ENCODE measurements around the gene TPP1. TPM values are rescaled to one million over a fixed set of nuclear protein-coding genes. Genes with fewer than 3 reads are reported as not detected.

TPP1 gene
- total RNA-seq, 1 experiment from 2014 or later = 2.5 TPM

GRCh38 chr11:6621711-6622211, 2.5 kb upstream of the TPP1 start:
- no peak for DNase-seq
- H3K4me3 ChIP-seq = no peak overlapping the region
- H3K9me3 ChIP-seq = no peaks in the 10 kb centered on the region
- H3K36me3 ChIP-seq = no peaks in the 10 kb centered on the region
- H3K27me3 ChIP-seq = no peaks in the 10 kb centered on the region

GRCh38 chr11:6620636-6621035, 1.4 kb upstream of the TPP1 start:
- Histone ChIP-seq H3K4me3 (no peak overlapping the region), H3K27me3 (no peaks in the 10 kb centered on the region), H3K36me3 (no peaks in the 10 kb centered on the region), H3K9me3 (no peaks in the 10 kb centered on the region)
- no peak for DNase-seq

- no peaks in the 10 kb centered on the region for H3K9me3 ChIP-seq
- H3K36me3 ChIP-seq = no peaks in the 10 kb centered on the region
- H3K27me3 ChIP-seq = no peaks in the 10 kb centered on the region
- DNase-seq = no peak
- H3K4me3 ChIP-seq = peak overlapping the region; percentile 64
Measured at GRCh38 chr11:6618117-6619003, 862 bp downstream of the TPP1 start.

GRCh38 chr11:6617315-6617781, 1.9 kb downstream of the TPP1 start:
- Histone ChIP-seq H3K9me3 (no peaks in the 10 kb centered on the region), H3K36me3 (no peaks in the 10 kb centered on the region), H3K27me3 (no peaks in the 10 kb centered on the region), H3K4me3 (no peak overlapping the region)
- no peak for DNase-seq

- Histone ChIP-seq H3K9me3 (no peaks in the 10 kb centered on the region), H3K27me3 (no peaks in the 10 kb centered on the region), H3K36me3 (peaks cover under 1% of the 10 kb centered on the region), H3K4me3 (no peak overlapping the region)
- DNase-seq = no peak
Measured at GRCh38 chr11:6616596-6617250, 2.5 kb downstream of the TPP1 start.

GRCh38 chr11:6615882-6616585, 3.2 kb downstream of the TPP1 start:
- Histone ChIP-seq H3K36me3 (peaks cover 7% of the 10 kb centered on the region), H3K4me3 (no peak overlapping the region), H3K9me3 (no peaks in the 10 kb centered on the region), H3K27me3 (no peaks in the 10 kb centered on the region)
- no peak for DNase-seq

GRCh38 chr11:6615046-6615445, 4.2 kb downstream of the TPP1 start:
- DNase-seq = no peak
- Histone ChIP-seq H3K4me3 (no peak overlapping the region), H3K9me3 (no peaks in the 10 kb centered on the region), H3K27me3 (no peaks in the 10 kb centered on the region), H3K36me3 (peaks cover 17% of the 10 kb centered on the region)

- peaks cover 23% of the 10 kb centered on the region for H3K36me3 ChIP-seq
- H3K4me3 ChIP-seq = no peak overlapping the region
- H3K27me3 ChIP-seq = no peaks in the 10 kb centered on the region
- DNase-seq = no peak
- no peaks in the 10 kb centered on the region for H3K9me3 ChIP-seq
Measured at GRCh38 chr11:6614446-6614845, 4.8 kb downstream of the TPP1 start.

GRCh38 chr11:6613496-6613895, 5.7 kb downstream of the TPP1 start:
- no peak overlapping the region for H3K4me3 ChIP-seq
- H3K36me3 ChIP-seq = peaks cover 33% of the 10 kb centered on the region

GRCh38 chr11:6612213-6613041, 6.8 kb downstream of the TPP1 start, which contains the start of gene TAF10:
TSS of gene TAF10 (minus strand) at chr11:6612216. CDS start at chr11:6612189, 27 bp downstream.
- Histone ChIP-seq H3K27me3 (no peaks in the 10 kb centered on the region), H3K9me3 (no peaks in the 10 kb centered on the region), H3K36me3 (peaks cover 44% of the 10 kb centered on the region), H3K4me3 (peak within 1 kb of the TSS; percentile 77)
- DNase-seq = peak; percentile 98

More at GRCh38 chr11:6613496-6613895, 5.7 kb downstream of the TPP1 start:
- DNase-seq = no peak
- Histone ChIP-seq H3K9me3 (no peaks in the 10 kb centered on the region), H3K27me3 (no peaks in the 10 kb centered on the region)

GRCh38 chr11:6611963-6612212, 7.3 kb downstream of the TPP1 start:
- Histone ChIP-seq H3K36me3 (peaks cover 48% of the 10 kb centered on the region), H3K27me3 (no peaks in the 10 kb centered on the region), H3K9me3 (no peaks in the 10 kb centered on the region), H3K4me3 (peak overlapping the region; percentile 77)
- no peak for DNase-seq

- Histone ChIP-seq H3K36me3 (peaks cover 52% of the 10 kb centered on the region), H3K27me3 (no peaks in the 10 kb centered on the region)
- DNase-seq = peak; percentile 40
Measured at GRCh38 chr11:6611092-6611962, 7.9 kb downstream of the TPP1 start.

GRCh38 chr11:6610591-6610990, 8.6 kb downstream of the TPP1 start:
- Histone ChIP-seq H3K4me3 (no peak overlapping the region), H3K27me3 (no peaks in the 10 kb centered on the region), H3K9me3 (no peaks in the 10 kb centered on the region), H3K36me3 (peaks cover 58% of the 10 kb centered on the region)
- DNase-seq = no peak

More at GRCh38 chr11:6611092-6611962, 7.9 kb downstream of the TPP1 start:
- Histone ChIP-seq H3K4me3 (peak overlapping the region; percentile 77), H3K9me3 (no peaks in the 10 kb centered on the region)

GRCh38 chr11:6609502-6610015, 9.7 kb downstream of the TPP1 start:
- peaks cover 66% of the 10 kb centered on the region for H3K36me3 ChIP-seq
- DNase-seq = no peak
- no peaks in the 10 kb centered on the region for H3K27me3 ChIP-seq
- H3K9me3 ChIP-seq = no peaks in the 10 kb centered on the region
- no peak overlapping the region for H3K4me3 ChIP-seq

GRCh38 chr11:6608726-6609501, 10.3 kb downstream of the TPP1 start:
- Histone ChIP-seq H3K36me3 (peaks cover 67% of the 10 kb centered on the region), H3K27me3 (no peaks in the 10 kb centered on the region), H3K9me3 (no peaks in the 10 kb centered on the region), H3K4me3 (no peak overlapping the region)
- no peak for DNase-seq

All from MG63 (cell line).